Inflammatory macrophage treated with lipopolysaccharide for 1 hour (primary cell): Measurements from ENCODE around the gene CIROP.
A peak's percentile ranks its signal among the peaks of the same experiment; 100 is the strongest.

ENCODE experiments used
- DNase-seq, 2 donors: peaks; one replicate each; pipeline ENCODE4 v3.0.0-alpha.2; 2020 to 2022

The CIROP gene

GRCh38 chr14:23093104-23093503 is 11.7 kb downstream of the CIROP start:
- no peak for DNase-seq

DNA sequence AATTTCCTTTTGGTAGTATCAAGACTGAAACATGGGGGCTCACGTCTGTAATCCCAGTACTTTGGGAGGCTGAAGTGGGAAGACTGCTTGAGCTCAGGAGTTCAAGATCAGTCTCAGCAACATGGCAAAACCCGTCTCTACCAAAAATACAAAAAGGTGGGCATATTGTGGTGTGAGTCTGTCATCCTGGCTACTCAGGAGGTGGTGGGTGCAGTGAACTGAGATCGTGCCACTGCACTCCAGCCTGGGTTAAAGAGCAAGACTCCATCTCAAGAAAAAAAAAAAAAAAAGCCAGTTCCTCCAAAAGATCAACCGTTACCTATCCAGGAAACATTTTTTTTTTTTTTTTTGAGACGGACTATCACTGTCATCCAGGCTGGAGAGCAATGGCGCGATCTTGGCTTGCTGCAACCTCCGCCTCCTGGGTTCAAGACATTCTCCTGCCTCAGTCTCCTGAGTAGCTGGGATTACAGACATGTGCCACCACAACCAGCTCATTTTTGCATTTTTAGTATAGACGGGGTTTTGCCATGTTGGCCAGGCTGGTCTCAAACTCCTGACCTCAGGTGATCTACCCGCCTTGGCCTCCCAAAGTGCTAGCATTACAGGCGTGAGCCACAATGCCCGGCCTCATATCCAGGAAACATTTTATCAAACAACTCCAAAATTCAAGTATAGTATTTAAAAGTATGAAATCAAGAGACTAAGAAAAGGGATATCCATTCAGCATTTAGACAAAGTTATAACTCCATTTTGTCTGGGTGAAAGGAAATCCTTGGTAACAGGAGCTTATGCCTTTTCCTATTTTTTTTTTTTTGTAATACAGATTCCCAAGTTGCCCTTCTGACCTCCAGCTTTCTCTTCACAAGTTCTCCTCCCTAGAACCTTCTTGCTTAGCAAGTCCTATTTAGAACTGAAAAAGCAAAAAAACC is 13.2 kb downstream of the CIROP start:
- no peak for DNase-seq

DNA sequence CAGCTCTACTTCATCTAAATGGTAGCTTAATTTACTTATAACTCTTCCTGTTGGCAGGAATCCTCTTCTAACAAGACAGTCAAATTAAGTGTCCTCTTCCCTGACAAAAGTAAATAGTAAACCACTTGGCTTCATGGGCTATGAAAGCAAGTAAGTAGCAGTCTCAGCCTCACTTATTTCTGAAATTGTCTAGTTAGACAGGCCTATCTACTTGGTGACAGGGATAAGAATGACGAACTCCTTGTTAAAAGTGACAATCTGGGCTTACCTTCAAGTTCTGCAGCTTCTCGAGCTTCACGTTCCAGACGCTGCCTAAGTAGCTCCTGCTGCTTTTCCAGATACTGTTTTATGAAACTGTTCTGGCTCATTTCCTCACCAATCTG is 14.5 kb downstream of the CIROP start:
- no peak for DNase-seq

- DNase-seq: no peak
Measured at GRCh38 chr14:23089498-23090253, 15.1 kb downstream of the CIROP start.

GRCh38 chr14:23086565-23086964 is 18.2 kb downstream of the CIROP start:
- no peak for DNase-seq

- DNase-seq: peak; percentile 75 to 83
Measured at GRCh38 chr14:23085458-23085857, 19.3 kb downstream of the CIROP start.

GRCh38 chr14:23080474-23080873 is 24.3 kb downstream of the CIROP start:
- DNase-seq: no peak

DNA sequence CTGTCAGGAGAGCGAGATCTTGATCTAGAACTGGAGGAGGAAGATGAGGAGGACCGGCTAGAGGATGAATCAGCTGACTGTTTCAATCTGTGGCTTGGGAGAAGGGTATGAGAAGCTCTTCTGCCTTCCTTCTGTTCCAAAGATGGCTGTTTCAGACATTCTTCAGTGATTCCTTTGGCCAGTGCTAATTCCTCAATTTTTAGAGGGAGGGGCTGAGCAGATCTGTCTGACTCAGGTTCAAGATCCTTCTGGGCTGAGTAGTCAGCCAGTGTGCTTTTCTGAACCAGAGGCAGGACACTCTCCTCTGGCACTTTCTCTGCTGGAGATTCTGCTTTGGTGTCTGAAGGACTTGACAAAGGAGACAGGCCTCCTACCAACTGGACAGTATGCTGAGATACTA is 25.1 kb downstream of the CIROP start:
- DNase-seq: no peak

GRCh38 chr14:23078692-23079116 is 26.1 kb downstream of the CIROP start:
- DNase-seq: peak; percentile 93 to 98

DNA sequence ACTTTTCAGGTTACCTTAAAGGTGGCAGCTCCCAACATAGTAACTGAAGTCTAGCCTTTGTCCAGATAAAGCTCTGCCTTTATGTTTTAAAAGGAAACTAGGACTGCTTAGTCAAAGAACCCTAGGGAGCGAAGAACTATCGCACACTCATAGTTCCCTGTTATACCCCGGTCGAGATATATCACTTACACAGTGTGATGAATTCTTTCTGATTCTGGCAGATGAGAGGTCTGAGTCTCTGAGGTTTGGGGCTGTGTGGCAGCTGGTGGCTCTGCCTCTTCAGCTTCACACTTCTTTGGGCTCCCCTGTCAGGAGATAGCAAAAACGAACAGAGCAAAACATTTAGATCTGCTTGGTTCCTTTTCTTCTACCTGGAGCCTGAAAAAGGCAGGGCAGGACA is 26.8 kb downstream of the CIROP start:
- DNase-seq: no peak

GRCh38 chr14:23076785-23077408 is 27.9 kb downstream of the CIROP start:
- DNase-seq: peak; percentile 19 to 76

DNA sequence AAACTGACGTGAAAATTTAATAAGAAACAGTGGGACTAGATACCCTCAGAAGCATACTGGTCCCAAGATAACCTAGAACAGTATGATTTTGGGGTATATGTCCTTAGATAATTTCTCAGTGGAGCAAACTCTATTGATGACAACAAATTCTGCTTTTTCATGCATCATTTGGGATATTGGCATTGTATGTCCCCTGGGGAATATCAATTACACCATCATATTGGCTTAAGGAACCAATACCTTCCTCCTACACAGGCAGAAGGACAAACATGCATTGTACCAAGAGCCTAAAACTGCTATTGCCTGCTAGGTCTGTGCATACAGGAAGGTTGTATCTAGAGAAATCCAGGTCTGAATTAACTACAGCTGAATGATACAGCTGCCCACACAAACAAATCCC is 29.9 kb downstream of the CIROP start:
- no peak for DNase-seq

DNA sequence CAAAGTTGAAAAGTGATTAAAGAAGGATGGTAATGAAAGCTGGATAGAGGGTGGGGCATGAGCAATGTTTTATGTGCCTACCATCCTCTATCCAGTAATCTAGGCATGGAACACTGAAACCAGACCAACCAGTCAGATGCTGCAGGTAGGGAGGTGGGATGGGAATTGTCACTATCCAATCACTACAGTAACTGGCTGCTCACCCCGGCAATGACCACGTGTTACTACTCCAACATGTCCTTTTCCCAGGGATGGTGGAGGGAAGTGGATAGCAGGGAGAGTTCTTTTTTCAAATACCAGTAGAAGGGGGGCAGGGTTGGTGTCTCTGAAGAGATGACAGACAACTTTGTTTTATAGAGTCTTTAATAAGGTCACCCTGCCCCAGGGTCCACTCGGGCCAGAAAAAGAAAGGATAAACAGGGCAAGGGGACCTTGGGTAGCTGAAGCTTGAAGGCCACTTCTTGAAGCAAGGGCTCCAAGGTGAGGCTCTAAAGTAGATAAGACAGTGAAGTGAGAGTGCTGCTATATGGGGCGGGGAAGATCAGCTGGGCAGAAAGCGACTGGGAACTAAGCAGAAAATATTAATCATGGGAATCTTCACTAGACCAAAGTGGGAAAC is 32.8 kb downstream of the CIROP start:
- no peak for DNase-seq

DNA sequence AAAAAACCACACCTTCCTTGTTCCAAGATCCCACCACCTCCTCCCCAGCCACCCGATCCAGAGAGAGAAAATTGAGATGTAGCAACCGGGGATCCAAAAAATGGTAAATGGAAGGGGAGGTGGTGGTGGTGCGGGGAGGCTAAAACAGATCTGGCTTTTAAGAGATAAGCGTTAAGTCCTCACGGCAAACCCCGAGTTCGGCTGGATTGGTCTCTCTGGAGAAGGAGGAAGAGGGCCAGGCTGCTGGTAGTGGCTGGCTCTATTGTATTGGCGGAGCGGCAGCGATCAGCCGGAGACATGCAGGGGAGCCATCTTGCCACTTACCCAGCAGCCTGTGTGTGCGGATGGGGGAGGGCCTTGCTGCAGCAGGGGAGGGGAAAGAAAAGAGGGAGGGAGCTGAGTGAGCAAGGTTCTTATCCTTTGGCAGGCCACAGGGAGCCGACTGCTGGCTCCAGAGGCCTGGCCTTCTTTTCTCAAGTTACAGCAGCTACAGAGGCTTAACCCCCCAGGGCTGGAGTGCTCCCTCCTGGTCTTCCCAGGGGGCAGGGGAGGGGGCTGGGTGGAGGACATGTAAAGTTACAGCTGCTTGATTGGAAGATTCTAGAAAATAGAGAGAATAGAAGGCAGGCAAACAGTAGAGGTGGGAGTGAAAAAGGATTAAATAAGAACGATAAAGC is 33.4 kb downstream of the CIROP start:
- peak; percentile 71 to 72 for DNase-seq

GRCh38 chr14:23070262-23071129 is 34.3 kb downstream of the CIROP start:
- DNase-seq: peak in 1 of 2 donors; percentile 17

DNA sequence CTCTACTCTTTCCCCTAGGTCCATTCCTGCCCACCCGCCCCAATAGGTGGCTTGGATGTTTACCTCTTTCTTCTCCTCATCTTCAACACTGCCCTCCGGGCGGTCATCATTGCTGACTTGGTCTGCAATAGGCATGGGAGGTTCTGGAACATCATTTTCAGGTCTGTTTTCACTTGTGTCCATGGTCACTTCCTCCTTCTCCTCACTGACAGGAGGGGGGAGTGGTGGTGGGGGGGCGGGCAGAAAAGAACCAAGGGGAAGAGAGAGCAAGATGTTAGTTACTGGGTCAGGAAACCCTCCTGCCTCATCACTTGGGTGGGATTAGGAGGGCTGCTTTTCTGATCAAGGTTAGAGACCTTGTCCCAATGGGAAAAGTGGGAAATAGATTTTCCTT is 35.4 kb downstream of the CIROP start:
- no peak for DNase-seq

- DNase-seq: peak; percentile 75 to 96
Measured at GRCh38 chr14:23068789-23069412, 35.9 kb downstream of the CIROP start.

DNA sequence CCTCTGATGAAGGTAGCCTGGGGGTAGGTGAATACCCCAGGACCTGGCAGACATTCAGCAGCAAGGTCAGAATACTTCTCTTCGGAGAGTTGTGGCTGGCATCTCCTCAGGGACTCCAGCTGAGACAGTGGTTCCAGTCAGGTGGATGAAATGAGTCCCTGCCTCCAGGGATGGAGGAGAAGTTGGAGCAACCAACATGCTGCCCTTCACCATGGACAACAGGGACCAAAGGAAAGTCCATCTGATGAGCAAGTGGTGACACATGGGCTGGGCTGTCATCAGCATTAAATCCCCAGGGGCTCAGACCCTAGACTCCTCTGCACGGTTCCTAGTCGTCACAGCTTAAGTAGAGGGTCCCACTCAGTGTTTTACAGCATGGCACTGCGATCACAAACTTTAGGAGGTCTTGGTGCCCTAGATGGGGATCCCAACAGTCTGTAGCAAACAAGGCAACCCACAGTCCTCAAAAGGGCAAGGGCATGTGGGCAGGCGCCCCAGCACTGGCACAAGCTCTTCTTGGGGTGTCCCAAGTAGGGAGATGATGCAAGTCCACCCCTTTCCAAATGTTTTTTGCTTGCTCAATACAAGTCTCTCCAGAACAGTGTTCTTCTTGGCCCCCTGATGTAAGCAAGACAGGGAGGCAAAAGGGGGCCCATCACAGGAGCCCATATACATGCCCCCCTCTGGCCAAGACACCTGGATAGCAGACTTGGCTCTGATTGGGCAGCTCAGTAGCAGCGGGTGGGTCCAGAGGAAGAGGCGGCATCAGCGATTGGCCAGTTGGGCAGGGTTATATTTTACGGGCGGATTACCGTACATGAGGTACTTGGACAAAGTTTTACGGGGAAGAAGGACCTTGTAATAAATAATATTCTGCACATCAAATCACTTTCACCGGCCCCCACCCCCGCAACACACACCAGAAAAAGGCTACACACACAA is 36.7 kb downstream of the CIROP start:
- no peak for DNase-seq

DNA sequence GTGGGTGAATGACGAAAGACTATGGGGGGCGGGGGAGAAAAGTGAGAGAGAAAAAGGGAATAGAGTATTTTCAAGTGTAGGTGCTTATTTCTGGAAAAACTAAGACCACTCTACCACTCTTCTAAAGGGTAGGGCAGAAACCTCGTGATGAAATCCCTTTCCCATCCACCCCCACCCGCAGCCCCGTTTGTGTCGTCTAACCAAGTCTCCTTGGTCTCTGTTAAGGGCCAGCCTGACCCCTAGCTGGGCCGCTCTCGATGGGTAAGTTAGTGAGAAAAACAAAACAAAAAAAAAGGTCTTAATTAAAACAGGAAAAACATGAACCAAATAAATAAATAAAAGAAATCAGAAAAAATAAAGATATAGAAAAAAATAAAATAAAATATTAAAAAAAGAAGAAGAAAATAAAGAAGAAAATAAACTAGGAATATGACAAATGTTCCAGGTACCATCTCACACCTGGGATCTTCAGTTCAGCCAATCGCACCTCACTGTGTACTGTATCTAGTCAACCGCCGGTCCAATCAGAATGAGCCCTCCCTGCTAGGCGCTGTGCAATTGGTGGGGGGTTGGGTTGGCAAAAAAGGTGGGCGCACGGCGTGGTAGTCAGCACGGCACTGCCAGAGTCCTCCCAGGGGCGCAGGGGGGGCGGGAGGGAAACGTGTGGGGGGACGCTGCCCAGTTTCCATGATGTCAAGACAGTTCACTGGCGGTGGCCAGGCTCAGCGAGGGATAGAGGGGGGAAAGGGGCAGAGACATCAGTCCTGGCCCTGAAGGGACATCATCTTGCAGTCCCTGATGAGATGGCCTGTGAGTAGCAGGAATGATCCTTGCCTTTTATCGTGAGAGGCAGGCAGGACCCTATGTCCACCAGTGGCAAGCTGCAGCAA is 37.7 kb downstream of the CIROP start:
- no peak for DNase-seq
